Adrenal gland (tissue), 12 donors: ENCODE measurements around the gene SNX25. TPM values are rescaled to one million over a fixed set of nuclear protein-coding genes. Genes with fewer than 3 reads are reported as not detected.

Experiments used
- DNase-seq, 7 donors: peaks; one replicate each; pipeline ENCODE4 v3.0.0-alpha.2; 2019 to 2020
- H3K27ac ChIP-seq, 5 donors: fragments of 200-600 bp; sonication (generic) in 4 of 5; 1 replicate in 3 of 5; 2 replicates in 2 of 5; pipeline versions ENCODE4 v1.5.1 to v1.8.0; 2016 to 2020; ENCODE audit warnings: mild to moderate bottlenecking in 1 of 5
- H3K27me3 ChIP-seq: fragments of 200-600 bp; 2 replicates; pipeline ENCODE4 v1.8.0; 2021
- H3K36me3 ChIP-seq, 2 donors: fragments of 200-600 bp; replicated peaks in 1 of 2; 1 replicate in 1 of 2; 2 replicates in 1 of 2; pipeline versions ENCODE4 v1.5.1 to v1.8.0; 2018 to 2022
- H3K4me1 ChIP-seq, 2 donors: fragments of 200-600 bp; replicated peaks in 1 of 2; 1 replicate in 1 of 2; 2 replicates in 1 of 2; pipeline versions ENCODE4 v1.5.1 to v1.8.0; 2018 to 2021
- H3K4me3 ChIP-seq, 4 donors: fragments of 200-600 bp; sonication (generic) in 3 of 4; one replicate each; pipeline ENCODE4 v1.5.1; 2016 to 2018
- H3K9me3 ChIP-seq, 3 donors: fragments of 200-600 bp; sonication (generic) in 1 of 3; replicated peaks in 1 of 3; 1 replicate in 2 of 3; 2 replicates in 1 of 3; pipeline versions ENCODE4 v1.5.1 to v1.8.0; 2016 to 2021
- POLR2A ChIP-seq, 2 donors: fragments of 450-650 bp; IDR thresholded peaks; one replicate each; pipeline ENCODE4 v1.6.1; 2017; ENCODE audit warnings: antibody characterized with exemption in 2 of 2, mild to moderate bottlenecking in 2 of 2, moderate library complexity in 1 of 2
- WGBS, 4 donors: extraction: QIAGEN DNeasy Blood & Tissue Kit in 2 of 4; methylation state at CpG; one replicate each; pipeline versions ENCODE4 v1.1.5 to v1.1.7; 2013 to 2017; 5-methylcytosine and 5-hydroxymethylcytosine counted together
- intact Hi-C, 2 donors: fragments of 100-400 bp; cut with DNase I; formaldehyde crosslinking; loops; one replicate each; pipeline versions ENCODE4 v1.14.1 to v1.15.0; 2022 to 2023
- polyA plus RNA-seq, 3 donors: library from polyadenylated mRNA; stranded (reverse); fragments of 200-250 nt in 2 of 3; fragments of 350-450 nt in 1 of 3; fragmentation: Illumina TruSeq in 1 of 3; extraction: RNeasy Lipid Tissue Mini Kit (QIAGEN cat#74804) in 1 of 3; gene quantifications; one replicate each; pipeline ENCODE4 v1.2.3, GENCODE V29; 2013 to 2014
- total RNA-seq, 9 donors: library from RNA; depleted of rRNA in 4 of 9; stranded (reverse); fragments of >200 nt in 4 of 9; fragments of 120-200 nt in 1 of 9; fragmentation: NEBNext Ultra II Directional in 1 of 9; extraction: Animal tissue kit (Norgen Biotek cat#: 25700) in 1 of 9; gene quantifications; one replicate each; pipeline versions ENCODE4 v1.1.0 to v1.2.4, GENCODE V29; 2013 to 2023
- TF ChIP-seq, protein P1 (sequence below), 6 experiments: fragments of 450-650 bp in 4 of 6; fragments of 200-600 bp in 2 of 6; sonication (generic) in 1 of 6; IDR thresholded peaks; 1 replicate in 5 of 6; 2 replicates in 1 of 6; pipeline versions ENCODE4 v1.5.1 to v1.8.0; 2016 to 2021; ENCODE audit warnings: antibody characterized with exemption in 6 of 6, mild to moderate bottlenecking in 2 of 6, moderate library complexity in 1 of 6
- donor health status: healthy with polysubstance abuse.
- donor health status: Bipolar disorder and iron deficiency.
- donor health status: DM: yes; HTN: yes; CAD: no.
- donor health status: DM: no; HTN: no; CAD: no.
- donor health status: DM: no; HTN: no; CAD: no.
- donor health status: DM: yes; HTN: yes; CAD: no.

Gene SNX25
- total and polyA plus RNA-seq, 12 donors, result 4.7 to 29.3 (median 13.3) TPM

GRCh38 chr4:185364886-185365285, 155.5 kb downstream of the SNX25 start:
- Histone ChIP-seq H3K27ac (no peak overlapping the region), H3K27me3 (no peaks in the 10 kb centered on the region), H3K4me1 (no peaks in the 10 kb centered on the region), H3K4me3 (no peak overlapping the region), H3K36me3 (no peaks in the 10 kb centered on the region), H3K9me3 (no peaks in the 10 kb centered on the region)
- DNase-seq, result no peak
- intact Hi-C loops, result no loop called here
- 96 to 98% (median 97%) methylated on average over 5 of the region's 5 CpGs for WGBS, 4 donors
- TF ChIP-seq POLR2A (IDR thresholded peaks at IDR 0.05), result no peak
- TF ChIP-seq, protein P1, sequence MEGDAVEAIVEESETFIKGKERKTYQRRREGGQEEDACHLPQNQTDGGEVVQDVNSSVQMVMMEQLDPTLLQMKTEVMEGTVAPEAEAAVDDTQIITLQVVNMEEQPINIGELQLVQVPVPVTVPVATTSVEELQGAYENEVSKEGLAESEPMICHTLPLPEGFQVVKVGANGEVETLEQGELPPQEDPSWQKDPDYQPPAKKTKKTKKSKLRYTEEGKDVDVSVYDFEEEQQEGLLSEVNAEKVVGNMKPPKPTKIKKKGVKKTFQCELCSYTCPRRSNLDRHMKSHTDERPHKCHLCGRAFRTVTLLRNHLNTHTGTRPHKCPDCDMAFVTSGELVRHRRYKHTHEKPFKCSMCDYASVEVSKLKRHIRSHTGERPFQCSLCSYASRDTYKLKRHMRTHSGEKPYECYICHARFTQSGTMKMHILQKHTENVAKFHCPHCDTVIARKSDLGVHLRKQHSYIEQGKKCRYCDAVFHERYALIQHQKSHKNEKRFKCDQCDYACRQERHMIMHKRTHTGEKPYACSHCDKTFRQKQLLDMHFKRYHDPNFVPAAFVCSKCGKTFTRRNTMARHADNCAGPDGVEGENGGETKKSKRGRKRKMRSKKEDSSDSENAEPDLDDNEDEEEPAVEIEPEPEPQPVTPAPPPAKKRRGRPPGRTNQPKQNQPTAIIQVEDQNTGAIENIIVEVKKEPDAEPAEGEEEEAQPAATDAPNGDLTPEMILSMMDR (IDR thresholded peaks at IDR 0.05), result no peak

- 83 to 89% (median 86%) methylated on average over 3 of the region's 3 CpGs for WGBS, 4 donors
- DNase-seq, result no peak
- TF ChIP-seq POLR2A (IDR thresholded peaks at IDR 0.05), result no peak
- TF ChIP-seq, protein P1 (IDR thresholded peaks at IDR 0.05), result no peak
- H3K9me3 ChIP-seq, result no peaks in the 10 kb centered on the region
- no peaks in the 10 kb centered on the region for H3K36me3 ChIP-seq
- intact Hi-C loops, result loop anchor here in 1 of 2 donors (5.0 kb wide), 1 partner anchor 93 kb away; no protein-coding TSS in a partner anchor
- H3K27ac ChIP-seq, result no peak overlapping the region
- H3K27me3 ChIP-seq, result no peaks in the 10 kb centered on the region
- no peaks in the 10 kb centered on the region for H3K4me1 ChIP-seq
- H3K4me3 ChIP-seq, result no peak overlapping the region
Observed at GRCh38 chr4:185369731-185370130, 160.3 kb downstream of the SNX25 start.

GRCh38 chr4:185370268-185370949, 161.0 kb downstream of the SNX25 start:
- Histone ChIP-seq H3K27ac (no peak overlapping the region), H3K9me3 (no peaks in the 10 kb centered on the region), H3K27me3 (no peaks in the 10 kb centered on the region), H3K36me3 (no peaks in the 10 kb centered on the region), H3K4me3 (no peak overlapping the region), H3K4me1 (no peaks in the 10 kb centered on the region)
- intact Hi-C loops, result loop anchor here in 1 of 2 donors (5.0 kb wide), 1 partner anchor 92 kb away; no protein-coding TSS in a partner anchor
- no peak for TF ChIP-seq POLR2A (IDR thresholded peaks at IDR 0.05)
- TF ChIP-seq, protein P1 (IDR thresholded peaks at IDR 0.05), result no peak
- no peak for DNase-seq
- 96 to 99% (median 96%) methylated on average over 11 of the region's 11 CpGs for WGBS, 4 donors

DNA sequence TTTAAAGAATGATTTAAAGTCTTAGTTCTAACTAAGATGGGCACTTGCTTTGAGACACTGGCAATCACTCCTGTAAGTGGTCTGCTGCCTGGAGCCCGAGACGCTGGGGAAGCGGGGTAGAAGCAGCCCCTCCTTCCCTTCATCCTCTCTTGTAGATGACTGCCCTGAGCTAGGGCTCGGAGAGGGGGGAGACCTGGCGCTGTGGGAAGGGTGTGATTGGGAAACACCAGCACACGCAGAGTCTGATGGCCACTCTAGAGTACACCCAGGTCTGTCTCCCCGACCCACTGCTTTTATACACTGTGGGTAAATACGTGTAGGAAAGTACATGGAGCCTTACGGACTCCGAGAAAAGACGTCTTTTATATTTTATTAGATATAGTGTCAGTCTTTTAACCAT, 162.3 kb downstream of the SNX25 start:
- H3K9me3 ChIP-seq, result no peaks in the 10 kb centered on the region
- no peak overlapping the region for H3K4me3 ChIP-seq
- H3K36me3 ChIP-seq, result no peaks in the 10 kb centered on the region
- intact Hi-C loops, result loop anchor here in 1 of 2 donors (5.0 kb wide), 1 partner anchor 91 kb away; no protein-coding TSS in a partner anchor
- no peaks in the 10 kb centered on the region for H3K27me3 ChIP-seq
- no peak overlapping the region for H3K27ac ChIP-seq
- TF ChIP-seq, protein P1 (IDR thresholded peaks at IDR 0.05), result no peak
- no peak for TF ChIP-seq POLR2A (IDR thresholded peaks at IDR 0.05)
- WGBS, 4 donors, result 95 to 98% (median 97%) methylated on average over 11 of the region's 11 CpGs
- H3K4me1 ChIP-seq, result no peaks in the 10 kb centered on the region
- no peak for DNase-seq
